Spleen (tissue), 11 donors: ENCODE results near the gene APOL3. TPM values are rescaled to one million over a fixed set of nuclear protein-coding genes. Genes with fewer than 3 reads are reported as not detected.

Source experiments
- DNase-seq: peaks from one replicate; pipeline ENCODE4 v3.0.0-alpha.2; 2020
- H3K27ac ChIP-seq, 8 donors: fragments of 200-600 bp; sonication (generic) in 7 of 8; 1 replicate in 4 of 8; 2 replicates in 4 of 8; pipeline versions ENCODE4 v1.5.0 to v1.8.0; 2016 to 2021; ENCODE audit warnings: inconsistent platforms in 4 of 8, mild to moderate bottlenecking in 4 of 8, moderate library complexity in 1 of 8
- H3K27me3 ChIP-seq, 7 donors: fragments of 200-600 bp; sonication (generic) in 6 of 7; replicated peaks in 1 of 7; 1 replicate in 4 of 7; 2 replicates in 3 of 7; pipeline versions ENCODE4 v1.5.0 to v1.8.0; 2016 to 2021; ENCODE audit warnings: inconsistent platforms in 3 of 7, mild to moderate bottlenecking in 1 of 7
- H3K36me3 ChIP-seq, 6 donors: fragments of 200-600 bp; sonication (generic) in 5 of 6; 1 replicate in 4 of 6; 2 replicates in 2 of 6; pipeline versions ENCODE4 v1.5.0 to v1.8.0; 2016 to 2021; ENCODE audit warnings: inconsistent platforms in 2 of 6
- H3K4me1 ChIP-seq, 6 donors: fragments of 200-600 bp; sonication (generic) in 5 of 6; 1 replicate in 3 of 6; 2 replicates in 3 of 6; pipeline versions ENCODE4 v1.5.0 to v1.8.0; 2016 to 2021; ENCODE audit warnings: inconsistent platforms in 3 of 6
- H3K4me3 ChIP-seq, 8 donors: fragments of 200-600 bp; sonication (generic) in 7 of 8; 1 replicate in 4 of 8; 2 replicates in 4 of 8; pipeline versions ENCODE4 v1.5.0 to v1.8.0; 2016 to 2021; ENCODE audit warnings: inconsistent platforms in 4 of 8, mild to moderate bottlenecking in 4 of 8, moderate library complexity in 2 of 8
- H3K9me3 ChIP-seq, 8 donors: fragments of 200-600 bp; sonication (generic) in 7 of 8; 1 replicate in 4 of 8; 2 replicates in 4 of 8; pipeline versions ENCODE4 v1.5.0 to v1.8.0; 2016 to 2021; ENCODE audit warnings: inconsistent platforms in 4 of 8
- POLR2A ChIP-seq, 3 donors: fragments of 450-650 bp; IDR thresholded peaks; one replicate each; pipeline ENCODE4 v1.5.1; 2017; ENCODE audit warnings: antibody characterized with exemption in 3 of 3, mild to moderate bottlenecking in 1 of 3
- POLR2AphosphoS5 ChIP-seq, 3 donors: sonication (generic); formaldehyde crosslinking; IDR thresholded peaks; one replicate each; pipeline ENCODE4 v1.5.1; 2017; ENCODE audit warnings: antibody characterized with exemption in 3 of 3
- WGBS, 5 donors: extraction: QIAGEN DNeasy Blood & Tissue Kit in 3 of 5; methylation state at CpG; one replicate each; pipeline versions ENCODE4 v1.1.5 to v1.1.7; 2013 to 2018; 5-methylcytosine and 5-hydroxymethylcytosine counted together
- intact Hi-C: fragments of 100-400 bp; cut with DNase I; formaldehyde crosslinking; loops from one replicate; pipeline ENCODE4 v1.15.0; 2023; ENCODE audit warnings: low total_unique reads
- polyA plus RNA-seq, 3 donors: library from polyadenylated mRNA; stranded (reverse); fragments of 200-250 nt; gene quantifications; one replicate each; pipeline ENCODE4 v1.2.1, GENCODE V29; 2013
- total RNA-seq, 7 donors: library from RNA; depleted of rRNA in 3 of 7; stranded (reverse); fragments of >200 nt in 3 of 7; fragmentation: NEBNext Ultra II Directional in 4 of 7; extraction: Animal tissue kit (Norgen Biotek cat#: 25700) in 4 of 7; gene quantifications; one replicate each; pipeline versions ENCODE4 v1.1.0 to v1.2.1, GENCODE V29; 2016 to 2021
- TF ChIP-seq, protein P1 (sequence below), 11 experiments: fragments of 200-600 bp in 7 of 11; fragments of 450-650 bp in 4 of 11; sonication (generic) in 4 of 11; IDR thresholded peaks in 8 of 11; conservative IDR thresholded peaks in 3 of 11; 1 replicate in 7 of 11; 2 replicates in 4 of 11; pipeline versions ENCODE4 v1.4.0 to v1.8.0; 2016 to 2021; ENCODE audit warnings: antibody characterized with exemption in 11 of 11, inconsistent platforms in 4 of 11, mild to moderate bottlenecking in 1 of 11
- donor health status: healthy with polysubstance abuse.
- donor health status: DM: no; HTN: no; CAD: no; lungs with moderate emphysema.
- donor health status: DM: no; HTN: no; CAD: no.
- donor health status: Bipolar disorder and iron deficiency.
- donor health status: healthy.
- donor health status: DM: no; HTN: no; CAD: no.
- donor health status: DM: yes; HTN: yes; CAD: no.

APOL3 gene
- total and polyA plus RNA-seq, 10 donors, result 32.6 to 146 (median 101) TPM

GRCh38 chr22:36156515-36157419 lies 3.8 kb downstream of the APOL3 start:
- no peaks in the 10 kb centered on the region for H3K27me3 ChIP-seq
- peaks cover 0 to 27% (median 2%) of the 10 kb centered on the region in 6 donors for H3K36me3 ChIP-seq
- intact Hi-C loops, result no loop called here
- TF ChIP-seq, protein P1, sequence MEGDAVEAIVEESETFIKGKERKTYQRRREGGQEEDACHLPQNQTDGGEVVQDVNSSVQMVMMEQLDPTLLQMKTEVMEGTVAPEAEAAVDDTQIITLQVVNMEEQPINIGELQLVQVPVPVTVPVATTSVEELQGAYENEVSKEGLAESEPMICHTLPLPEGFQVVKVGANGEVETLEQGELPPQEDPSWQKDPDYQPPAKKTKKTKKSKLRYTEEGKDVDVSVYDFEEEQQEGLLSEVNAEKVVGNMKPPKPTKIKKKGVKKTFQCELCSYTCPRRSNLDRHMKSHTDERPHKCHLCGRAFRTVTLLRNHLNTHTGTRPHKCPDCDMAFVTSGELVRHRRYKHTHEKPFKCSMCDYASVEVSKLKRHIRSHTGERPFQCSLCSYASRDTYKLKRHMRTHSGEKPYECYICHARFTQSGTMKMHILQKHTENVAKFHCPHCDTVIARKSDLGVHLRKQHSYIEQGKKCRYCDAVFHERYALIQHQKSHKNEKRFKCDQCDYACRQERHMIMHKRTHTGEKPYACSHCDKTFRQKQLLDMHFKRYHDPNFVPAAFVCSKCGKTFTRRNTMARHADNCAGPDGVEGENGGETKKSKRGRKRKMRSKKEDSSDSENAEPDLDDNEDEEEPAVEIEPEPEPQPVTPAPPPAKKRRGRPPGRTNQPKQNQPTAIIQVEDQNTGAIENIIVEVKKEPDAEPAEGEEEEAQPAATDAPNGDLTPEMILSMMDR (IDR thresholded peaks at IDR 0.05 in 8 of 11, conservative IDR thresholded peaks at IDR 0.05 in 3 of 11), result no peak
- TF ChIP-seq POLR2AphosphoS5 (IDR thresholded peaks at IDR 0.05) (peak; percentile 71 to 91 (median 85)), POLR2A (IDR thresholded peaks at IDR 0.05) (peak in 2 of 3 donors; percentile 24 to 43)
- H3K4me1 ChIP-seq, result peaks cover 56 to 100% (median 94%) of the 10 kb centered on the region in 6 donors
- whole genome bisulfite sequencing, 5 donors, result 2 to 6% (median 6%) methylated on average over 15 of the region's 15 CpGs
- DNase-seq, result peak; percentile 84
- peak overlapping the region; percentile 32 to 84 (median 55) for H3K4me3 ChIP-seq
- H3K27ac ChIP-seq, result peak overlapping the region; percentile 77 to 96 (median 90)
- H3K9me3 ChIP-seq, result no peaks in the 10 kb centered on the region

DNA sequence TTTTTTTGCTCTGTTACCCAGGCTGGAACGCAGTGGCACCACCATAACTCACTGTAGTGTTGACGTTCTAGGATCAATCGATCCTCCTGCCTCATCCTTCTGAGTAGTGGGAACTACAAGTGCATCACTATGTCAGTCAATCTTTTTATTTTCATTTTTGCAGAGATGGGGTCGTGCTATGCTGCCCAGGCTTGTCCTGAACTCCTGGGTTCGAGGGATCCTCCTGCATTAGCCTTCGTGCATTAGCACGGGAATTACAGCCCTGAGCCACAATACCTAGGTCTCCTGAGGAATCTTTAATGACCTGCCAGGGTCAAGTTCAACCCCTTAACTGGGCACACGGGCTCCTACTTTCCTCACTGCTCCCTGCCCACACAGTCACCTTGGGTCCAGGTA lies 4.4 kb downstream of the APOL3 start:
- intact Hi-C loops, result no loop called here
- Histone ChIP-seq H3K4me3 (peak overlapping the region; percentile 32 to 84 (median 55)), H3K4me1 (peaks cover 57 to 100% (median 93%) of the 10 kb centered on the region in 6 donors), H3K36me3 (peaks cover 0 to 27% (median 2%) of the 10 kb centered on the region in 6 donors), H3K9me3 (no peaks in the 10 kb centered on the region), H3K27ac (peak overlapping the region; percentile 77 to 96 (median 90)), H3K27me3 (no peaks in the 10 kb centered on the region)
- WGBS, 5 donors, result 43 to 60% (median 49%) methylated on average over 8 of the region's 8 CpGs
- TF ChIP-seq POLR2AphosphoS5 (IDR thresholded peaks at IDR 0.05) (no peak), POLR2A (IDR thresholded peaks at IDR 0.05) (no peak)
- TF ChIP-seq, protein P1 (IDR thresholded peaks at IDR 0.05 in 8 of 11, conservative IDR thresholded peaks at IDR 0.05 in 3 of 11), result no peak
- DNase-seq, result no peak

GRCh38 chr22:36155702-36156101 lies 4.9 kb downstream of the APOL3 start:
- TF ChIP-seq POLR2AphosphoS5 (IDR thresholded peaks at IDR 0.05) (peak; percentile 44 to 81 (median 64)), POLR2A (IDR thresholded peaks at IDR 0.05) (no peak)
- TF ChIP-seq, protein P1 (IDR thresholded peaks at IDR 0.05 in 8 of 11, conservative IDR thresholded peaks at IDR 0.05 in 3 of 11), result no peak
- peak overlapping the region in 6 of 8 donors; percentile 46 to 84 (median 57) for H3K4me3 ChIP-seq
- no peak for DNase-seq
- H3K9me3 ChIP-seq, result no peaks in the 10 kb centered on the region
- H3K27ac ChIP-seq, result peak overlapping the region; percentile 77 to 96 (median 90)
- H3K36me3 ChIP-seq, result peaks cover 0 to 30% (median 2%) of the 10 kb centered on the region in 6 donors
- intact Hi-C loops, result no loop called here
- H3K27me3 ChIP-seq, result no peaks in the 10 kb centered on the region
- 49 to 66% (median 55%) methylated on average over 3 to 7 of the region's 7 CpGs for WGBS, 5 donors
- peaks cover 56 to 100% (median 93%) of the 10 kb centered on the region in 6 donors for H3K4me1 ChIP-seq

- TF ChIP-seq, protein P1 (IDR thresholded peaks at IDR 0.05 in 8 of 11, conservative IDR thresholded peaks at IDR 0.05 in 3 of 11), result no peak
- TF ChIP-seq POLR2AphosphoS5 (IDR thresholded peaks at IDR 0.05) (no peak), POLR2A (IDR thresholded peaks at IDR 0.05) (no peak)
- Histone ChIP-seq H3K27ac (peak overlapping the region; percentile 77 to 96 (median 90)), H3K27me3 (no peaks in the 10 kb centered on the region), H3K9me3 (no peaks in the 10 kb centered on the region), H3K4me3 (peak overlapping the region in 1 of 8 donors; percentile 4), H3K4me1 (peaks cover 54 to 100% (median 97%) of the 10 kb centered on the region in 6 donors), H3K36me3 (peaks cover 0 to 42% (median 6%) of the 10 kb centered on the region in 6 donors)
- intact Hi-C loops, result no loop called here
- no peak for DNase-seq
- WGBS, 5 donors, result 84 to 92% (median 91%) methylated on average over 3 of the region's 3 CpGs
Observed at GRCh38 chr22:36154423-36154945, 6.1 kb downstream of the APOL3 start.
